DOHH2 (cell line): ENCODE measurements around the gene SUPT3H.

Experiments used
- H3F3A ChIP-seq: fragments of 200-600 bp; sonication (generic), shearing (Covaris generic); 2 replicates; pipeline ENCODE4 v1.6.0; 2016; ENCODE audit warnings: antibody characterized with exemption, mild to moderate bottlenecking; ENCODE audit not compliant: control insufficient read depth, insufficient read depth
- H3K27ac ChIP-seq: fragments of 200-600 bp; sonication (generic); 2 replicates; pipeline ENCODE4 v1.5.1; 2014; ENCODE audit warnings: low read depth, mild to moderate bottlenecking, low read length, moderate library complexity
- H3K27me3 ChIP-seq: fragments of 200-600 bp; sonication (generic); 2 replicates; pipeline ENCODE4 v1.6.1; 2014; ENCODE audit warnings: mild to moderate bottlenecking, low read length, mixed read lengths; ENCODE audit not compliant: control insufficient read depth
- H3K36me3 ChIP-seq: fragments of 200-600 bp; sonication (generic); 2 replicates; pipeline ENCODE4 v1.6.1; 2014; ENCODE audit warnings: mild to moderate bottlenecking, low read length, moderate library complexity, mixed read lengths; ENCODE audit not compliant: control insufficient read depth
- H3K4me1 ChIP-seq: fragments of 200-600 bp; sonication (generic); 2 replicates; pipeline ENCODE4 v1.6.1; 2014; ENCODE audit warnings: mild to moderate bottlenecking, low read length, mixed read lengths; ENCODE audit not compliant: control insufficient read depth
- H3K4me2 ChIP-seq: fragments of 200-600 bp; sonication (generic); 2 replicates; pipeline ENCODE4 v1.6.0; 2014; ENCODE audit warnings: mild to moderate bottlenecking, low read length, moderate library complexity
- H3K4me3 ChIP-seq: fragments of 200-600 bp; sonication (generic); 2 replicates; pipeline ENCODE4 v1.5.1; 2014; ENCODE audit warnings: mild to moderate bottlenecking, low read length, mixed read lengths
- H3K79me2 ChIP-seq: fragments of 200-600 bp; sonication (generic); 2 replicates; pipeline ENCODE4 v1.6.1; 2014; ENCODE audit warnings: mild to moderate bottlenecking, low read length, mixed read lengths; ENCODE audit not compliant: control insufficient read depth
- H3K9me2 ChIP-seq: fragments of 200-600 bp; sonication (generic); replicated peaks from 2 replicates; pipeline ENCODE4 v1.6.1; 2014; ENCODE audit warnings: mild to moderate bottlenecking, low read length, mixed read lengths; ENCODE audit not compliant: control insufficient read depth
- H3K9me3 ChIP-seq: fragments of 200-600 bp; sonication (generic); 2 replicates; pipeline ENCODE4 v1.6.1; 2014; ENCODE audit warnings: antibody characterized with exemption, low read length, mixed read lengths; ENCODE audit not compliant: control insufficient read depth, insufficient read depth
- H4K20me1 ChIP-seq: fragments of 200-600 bp; sonication (generic); 2 replicates; pipeline ENCODE4 v1.6.0; 2014; ENCODE audit warnings: low read depth, mild to moderate bottlenecking, antibody characterized with exemption, low read length, moderate library complexity; ENCODE audit not compliant: control insufficient read depth, insufficient read depth
- CTCF ChIP-seq: fragments of 200-600 bp; sonication (generic); IDR thresholded peaks from one replicate; pipeline ENCODE4 v1.5.1; 2014; ENCODE audit warnings: antibody characterized with exemption, mild to moderate bottlenecking, low read depth, low read length; ENCODE audit not compliant: poor library complexity, severe bottlenecking
- EZH2phosphoT487 ChIP-seq: fragments of 200-600 bp; sonication (generic); IDR thresholded peaks from 2 replicates; pipeline ENCODE4 v1.6.1; 2017; ENCODE audit warnings: borderline replicate concordance, mild to moderate bottlenecking, antibody characterized with exemption, low read length, moderate library complexity, mixed read lengths

SUPT3H gene

GRCh38 chr6:45415788-45416518 is 38.2 kb upstream of the SUPT3H start:
- no peaks in the 10 kb centered on the region; the same call in 1 of the 2 replicates for H4K20me1 ChIP-seq
- no peaks in the 10 kb centered on the region for H3K36me3 ChIP-seq
- H3K4me3 ChIP-seq, result no peak overlapping the region
- TF ChIP-seq CTCF, result no peak
- TF ChIP-seq EZH2phosphoT487, result no peak
- H3K27me3 ChIP-seq, result peaks cover 57% of the 10 kb centered on the region
- no peaks in the 10 kb centered on the region for H3F3A ChIP-seq
- no peaks in the 10 kb centered on the region for H3K9me3 ChIP-seq
- no peak overlapping the region for H3K27ac ChIP-seq
- no peaks in the 10 kb centered on the region for H3K79me2 ChIP-seq
- H3K9me2 ChIP-seq, result no peaks in the 10 kb centered on the region
- no peak overlapping the region for H3K4me2 ChIP-seq
- peaks cover 15% of the 10 kb centered on the region for H3K4me1 ChIP-seq

GRCh38 chr6:45415315-45415714 is 37.6 kb upstream of the SUPT3H start:
- no peaks in the 10 kb centered on the region for H3K9me3 ChIP-seq
- H3K9me2 ChIP-seq, result no peaks in the 10 kb centered on the region
- no peak overlapping the region for H3K4me2 ChIP-seq
- H3K27ac ChIP-seq, result no peak overlapping the region
- H4K20me1 ChIP-seq, result no peaks in the 10 kb centered on the region; the same call in 1 of the 2 replicates
- peaks cover 10% of the 10 kb centered on the region for H3K4me1 ChIP-seq
- no peaks in the 10 kb centered on the region for H3F3A ChIP-seq
- no peaks in the 10 kb centered on the region for H3K36me3 ChIP-seq
- TF ChIP-seq CTCF (no peak), EZH2phosphoT487 (no peak)
- H3K27me3 ChIP-seq, result peaks cover 57% of the 10 kb centered on the region
- H3K79me2 ChIP-seq, result no peaks in the 10 kb centered on the region
- H3K4me3 ChIP-seq, result no peak overlapping the region

- no peak overlapping the region for H3K4me2 ChIP-seq
- H3K9me2 ChIP-seq, result no peaks in the 10 kb centered on the region
- H3K27me3 ChIP-seq, result peaks cover 32% of the 10 kb centered on the region
- H3K79me2 ChIP-seq, result no peaks in the 10 kb centered on the region
- no peaks in the 10 kb centered on the region for H4K20me1 ChIP-seq
- TF ChIP-seq CTCF, result no peak
- TF ChIP-seq EZH2phosphoT487, result no peak
- no peak overlapping the region for H3K27ac ChIP-seq
- peaks cover 10% of the 10 kb centered on the region for H3K4me1 ChIP-seq
- no peak overlapping the region for H3K4me3 ChIP-seq
- H3F3A ChIP-seq, result no peaks in the 10 kb centered on the region
- H3K36me3 ChIP-seq, result no peaks in the 10 kb centered on the region
- H3K9me3 ChIP-seq, result no peaks in the 10 kb centered on the region
These were observed 34.2 kb upstream of the SUPT3H start for GRCh38 chr6:45411959-45412358.
